Uterine smooth muscle cell (primary cell): ENCODE data around the gene ZNF189. TPM values are rescaled to one million over a fixed set of nuclear protein-coding genes. Genes with fewer than 3 reads are reported as not detected.

ENCODE experiments used
- total RNA-seq: library from RNA; depleted of rRNA; stranded (reverse); fragments of >200 nt; gene quantifications from 2 replicates; pipeline ENCODE4 v1.2.3, GENCODE V29; 2014

Gene ZNF189
- 21.5 and 25.5 TPM in 2 replicates for total RNA-seq

GRCh38 chr9:101398068-101398929, at the start of gene ZNF189, which contains the start of gene MRPL50:
ZNF189 (plus strand) TSS chr9:101398851; CDS start chr9:101399157, 306 bp downstream.
MRPL50 (minus strand) TSS chr9:101398618; CDS start chr9:101398592, 26 bp downstream.

GRCh38 chr9:101384873-101385536, 13.6 kb upstream of the ZNF189 start, which contains the start of gene BAAT:
BAAT (minus strand) TSS chr9:101385006; CDS start chr9:101371404, 13,602 bp downstream.

GRCh38 chr9:101435601-101436079, 37.0 kb downstream of the ZNF189 start, which contains the start of gene ALDOB:
ALDOB (minus strand) TSS chr9:101435774; CDS start chr9:101430887, 4,887 bp downstream.

Other genes starting within 250 kb of the ZNF189 start
- under 0.01 TPM in 2 replicates for gene BAAT, start 13.8 kb upstream of the ZNF189 start, total RNA-seq
- 10.7 and 14.2 TPM in 2 replicates for gene MRPL50, start 233 bp upstream of the ZNF189 start, total RNA-seq
- gene ALDOB, start 36.9 kb downstream of the ZNF189 start, total RNA-seq: 0.12 TPM in 1 of 2 replicates, not detected in the other
- gene RNF20, start 135.0 kb downstream of the ZNF189 start, total RNA-seq: 36.4 and 45.4 TPM in 2 replicates
- gene PPP3R2, start 196.1 kb downstream of the ZNF189 start, total RNA-seq: not detected in 2 replicates